IPS-NIHi7 (cell line): Measurements from ENCODE around the gene LRP1B.
A peak's percentile ranks its signal among the peaks of the same experiment; 100 is the strongest.

Source experiments
- DNase-seq: peaks from one replicate; pipeline ENCODE4 v3.0.0; 2012; ENCODE audit warnings: mixed read lengths; ENCODE audit errors: extremely low spot score

LRP1B gene

GRCh38 chr2:140893685-140894084 is 1237.1 kb downstream of the LRP1B start:
- no peak for DNase-seq

- DNase-seq: no peak
Measured at GRCh38 chr2:140892911-140893637, 1237.7 kb downstream of the LRP1B start.

GRCh38 chr2:140892436-140892835 is 1238.4 kb downstream of the LRP1B start:
- DNase-seq: no peak

GRCh38 chr2:140891614-140892212 is 1239.1 kb downstream of the LRP1B start:
- DNase-seq: peak; percentile 12

GRCh38 chr2:140882671-140883620 is 1247.9 kb downstream of the LRP1B start:
- peak; percentile 29 for DNase-seq

- no peak for DNase-seq
Measured at GRCh38 chr2:140880573-140880972, 1250.2 kb downstream of the LRP1B start.

GRCh38 chr2:140876015-140876414 is 1254.8 kb downstream of the LRP1B start:
- no peak for DNase-seq

- no peak for DNase-seq
Measured at GRCh38 chr2:140873915-140874531, 1256.8 kb downstream of the LRP1B start.

GRCh38 chr2:140869925-140870324 is 1260.9 kb downstream of the LRP1B start:
- DNase-seq: no peak

GRCh38 chr2:140869107-140869506 is 1261.7 kb downstream of the LRP1B start:
- DNase-seq: no peak

- DNase-seq: no peak
Measured at GRCh38 chr2:140865837-140866236, 1265.0 kb downstream of the LRP1B start.

- peak; percentile 38 for DNase-seq
Measured at GRCh38 chr2:140863713-140864112, 1267.1 kb downstream of the LRP1B start.

GRCh38 chr2:140862181-140862580 is 1268.6 kb downstream of the LRP1B start:
- no peak for DNase-seq

- no peak for DNase-seq
Measured at GRCh38 chr2:140861666-140862065, 1269.2 kb downstream of the LRP1B start.

GRCh38 chr2:140855471-140855870 is 1275.3 kb downstream of the LRP1B start:
- DNase-seq: no peak

GRCh38 chr2:140851258-140851981 is 1279.4 kb downstream of the LRP1B start:
- no peak for DNase-seq

GRCh38 chr2:140843186-140843585 is 1287.6 kb downstream of the LRP1B start:
- DNase-seq: no peak

- DNase-seq: no peak
Measured at GRCh38 chr2:140842110-140842509, 1288.7 kb downstream of the LRP1B start.

GRCh38 chr2:140841141-140841540 is 1289.7 kb downstream of the LRP1B start:
- DNase-seq: no peak

GRCh38 chr2:140836826-140837225 is 1294.0 kb downstream of the LRP1B start:
- DNase-seq: no peak

GRCh38 chr2:140835079-140835478 is 1295.7 kb downstream of the LRP1B start:
- DNase-seq: no peak
